GM19099 (cell line): ENCODE measurements around the gene RGL4.

Source experiments
- POLR2A ChIP-seq: IDR thresholded peaks from 3 replicates; pipeline ENCODE4 v1.6.1; 2011; ENCODE audit warnings: low read depth; ENCODE audit not compliant: insufficient read length; ENCODE audit errors: extremely low read depth

Gene RGL4

GRCh38 chr22:23681026-23681809, 9.6 kb upstream of the RGL4 start:
- no peak for TF ChIP-seq POLR2A

GRCh38 chr22:23682077-23682476, 8.7 kb upstream of the RGL4 start:
- TF ChIP-seq POLR2A: no peak

- TF ChIP-seq POLR2A: no peak
These were observed 7.9 kb upstream of the RGL4 start for GRCh38 chr22:23682827-23683355.

- TF ChIP-seq POLR2A: no peak
These were observed 7.3 kb upstream of the RGL4 start for GRCh38 chr22:23683545-23683944.

- TF ChIP-seq POLR2A: no peak
These were observed 6.8 kb upstream of the RGL4 start for GRCh38 chr22:23684026-23684425.

- TF ChIP-seq POLR2A: no peak
These were observed 6.2 kb upstream of the RGL4 start for GRCh38 chr22:23684561-23685031.

- TF ChIP-seq POLR2A: no peak
These were observed 5.5 kb upstream of the RGL4 start for GRCh38 chr22:23685205-23685784.

- TF ChIP-seq POLR2A: no peak
These were observed 4.3 kb upstream of the RGL4 start for GRCh38 chr22:23686416-23687024.

- TF ChIP-seq POLR2A: no peak
These were observed 2.7 kb upstream of the RGL4 start for GRCh38 chr22:23688121-23688520.

- no peak for TF ChIP-seq POLR2A
These were observed 2.2 kb upstream of the RGL4 start for GRCh38 chr22:23688571-23688970.

- no peak for TF ChIP-seq POLR2A
These were observed 1.4 kb upstream of the RGL4 start for GRCh38 chr22:23689414-23689813.

- TF ChIP-seq POLR2A: no peak
These were observed 1.1 kb downstream of the RGL4 start for GRCh38 chr22:23691748-23692423.

GRCh38 chr22:23692598-23693291, 1.9 kb downstream of the RGL4 start:
- TF ChIP-seq POLR2A: no peak

- no peak for TF ChIP-seq POLR2A
These were observed 3.3 kb downstream of the RGL4 start for GRCh38 chr22:23693979-23694680.
